Activated naive CD8-positive, alpha-beta T cell treated with anti-CD3 and anti-CD28 coated beads for 36 hours (primary cell): ENCODE measurements around the gene IL22RA2. TPM values are rescaled to one million over a fixed set of nuclear protein-coding genes. Genes with fewer than 3 reads are reported as not detected.

Source experiments
- DNase-seq: peaks from one replicate; pipeline ENCODE4 v3.0.0; 2021
- H3K27ac Mint-ChIP-seq: one replicate; pipeline ENCODE4 v1.8.0; 2022; ENCODE audit warnings: mild to moderate bottlenecking, moderate library complexity, mixed read lengths
- H3K27me3 Mint-ChIP-seq: one replicate; pipeline ENCODE4 v1.8.0; 2022; ENCODE audit warnings: mild to moderate bottlenecking, mixed read lengths
- H3K36me3 Mint-ChIP-seq: one replicate; pipeline ENCODE4 v1.8.0; 2021; ENCODE audit warnings: mild to moderate bottlenecking, mixed read lengths
- H3K4me1 Mint-ChIP-seq: one replicate; pipeline ENCODE4 v1.8.0; 2021; ENCODE audit warnings: mixed read lengths
- H3K4me3 Mint-ChIP-seq: one replicate; pipeline ENCODE4 v1.8.0; 2022; ENCODE audit warnings: mild to moderate bottlenecking, moderate library complexity, mixed read lengths
- H3K9me3 Mint-ChIP-seq: one replicate; pipeline ENCODE4 v1.8.0; 2022; ENCODE audit warnings: mixed read lengths
- total RNA-seq, 2 experiments: library from RNA; stranded (reverse); gene quantifications; one replicate each; pipeline ENCODE4 v1.2.3, GENCODE V29; 2021

IL22RA2 gene
- total RNA-seq, 2 experiments from 2014 or later = not detected

- no peak overlapping the region for H3K4me3 Mint-ChIP-seq
- H3K36me3 Mint-ChIP-seq = no peaks in the 10 kb centered on the region
- H3K9me3 Mint-ChIP-seq = peaks cover 6% of the 10 kb centered on the region
- H3K27me3 Mint-ChIP-seq = peaks cover 3% of the 10 kb centered on the region
- no peak for DNase-seq
- peaks cover 13% of the 10 kb centered on the region for H3K4me1 Mint-ChIP-seq
- H3K27ac Mint-ChIP-seq = no peak overlapping the region
Measured at GRCh38 chr6:137105375-137105774, 68.1 kb downstream of the IL22RA2 start.

- H3K9me3 Mint-ChIP-seq = peaks cover 6% of the 10 kb centered on the region
- peaks cover 13% of the 10 kb centered on the region for H3K4me1 Mint-ChIP-seq
- DNase-seq = no peak
- no peaks in the 10 kb centered on the region for H3K36me3 Mint-ChIP-seq
- no peak overlapping the region for H3K27ac Mint-ChIP-seq
- no peak overlapping the region for H3K4me3 Mint-ChIP-seq
- H3K27me3 Mint-ChIP-seq = peaks cover 3% of the 10 kb centered on the region
Measured at GRCh38 chr6:137104926-137105325, 68.5 kb downstream of the IL22RA2 start.

GRCh38 chr6:137102851-137103492 is 70.5 kb downstream of the IL22RA2 start:
- no peaks in the 10 kb centered on the region for H3K36me3 Mint-ChIP-seq
- peak overlapping the region; percentile 62 for H3K27ac Mint-ChIP-seq
- peaks cover 13% of the 10 kb centered on the region for H3K4me1 Mint-ChIP-seq
- DNase-seq = peak; percentile 14
- H3K4me3 Mint-ChIP-seq = no peak overlapping the region
- H3K27me3 Mint-ChIP-seq = peaks cover 3% of the 10 kb centered on the region
- peaks cover 4% of the 10 kb centered on the region for H3K9me3 Mint-ChIP-seq

- H3K27me3 Mint-ChIP-seq = peaks cover 10% of the 10 kb centered on the region
- H3K4me1 Mint-ChIP-seq = peaks cover 13% of the 10 kb centered on the region
- no peaks in the 10 kb centered on the region for H3K36me3 Mint-ChIP-seq
- peaks cover 4% of the 10 kb centered on the region for H3K9me3 Mint-ChIP-seq
- H3K4me3 Mint-ChIP-seq = no peak overlapping the region
- H3K27ac Mint-ChIP-seq = peak overlapping the region; percentile 62
- DNase-seq = no peak
Measured at GRCh38 chr6:137102050-137102848, 71.2 kb downstream of the IL22RA2 start.

- Mint-ChIP-seq H3K4me3 (no peak overlapping the region), H3K36me3 (no peaks in the 10 kb centered on the region), H3K27me3 (peaks cover 24% of the 10 kb centered on the region), H3K9me3 (peaks cover 4% of the 10 kb centered on the region), H3K27ac (no peak overlapping the region), H3K4me1 (peaks cover 19% of the 10 kb centered on the region)
- no peak for DNase-seq
Measured at GRCh38 chr6:137099689-137100403, 73.6 kb downstream of the IL22RA2 start.

GRCh38 chr6:137097526-137097925 is 75.9 kb downstream of the IL22RA2 start:
- Mint-ChIP-seq H3K36me3 (no peaks in the 10 kb centered on the region), H3K9me3 (peaks cover 4% of the 10 kb centered on the region), H3K4me1 (peaks cover 13% of the 10 kb centered on the region), H3K27ac (no peak overlapping the region), H3K27me3 (peaks cover 24% of the 10 kb centered on the region), H3K4me3 (no peak overlapping the region)
- DNase-seq = no peak

GRCh38 chr6:137097057-137097456 is 76.4 kb downstream of the IL22RA2 start:
- Mint-ChIP-seq H3K27me3 (peaks cover 24% of the 10 kb centered on the region), H3K36me3 (no peaks in the 10 kb centered on the region), H3K27ac (no peak overlapping the region), H3K4me1 (peaks cover 10% of the 10 kb centered on the region), H3K4me3 (no peak overlapping the region), H3K9me3 (no peaks in the 10 kb centered on the region)
- DNase-seq = no peak

GRCh38 chr6:137095651-137096238 is 77.7 kb downstream of the IL22RA2 start:
- peak; percentile 10 for DNase-seq
- Mint-ChIP-seq H3K36me3 (no peaks in the 10 kb centered on the region), H3K27ac (no peak overlapping the region), H3K4me1 (peaks cover 10% of the 10 kb centered on the region), H3K27me3 (peaks cover 24% of the 10 kb centered on the region), H3K4me3 (no peak overlapping the region), H3K9me3 (no peaks in the 10 kb centered on the region)

- H3K27me3 Mint-ChIP-seq = peaks cover 28% of the 10 kb centered on the region
- no peak overlapping the region for H3K4me3 Mint-ChIP-seq
- no peaks in the 10 kb centered on the region for H3K36me3 Mint-ChIP-seq
- H3K27ac Mint-ChIP-seq = no peak overlapping the region
- no peaks in the 10 kb centered on the region for H3K9me3 Mint-ChIP-seq
- no peak for DNase-seq
- peaks cover 10% of the 10 kb centered on the region for H3K4me1 Mint-ChIP-seq
Measured at GRCh38 chr6:137095093-137095492, 78.4 kb downstream of the IL22RA2 start.

GRCh38 chr6:137094411-137095008 is 78.9 kb downstream of the IL22RA2 start:
- H3K9me3 Mint-ChIP-seq = no peaks in the 10 kb centered on the region
- DNase-seq = peak; percentile 44
- no peak overlapping the region for H3K27ac Mint-ChIP-seq
- H3K27me3 Mint-ChIP-seq = peaks cover 28% of the 10 kb centered on the region
- H3K4me1 Mint-ChIP-seq = peaks cover 10% of the 10 kb centered on the region
- H3K36me3 Mint-ChIP-seq = no peaks in the 10 kb centered on the region
- H3K4me3 Mint-ChIP-seq = no peak overlapping the region

Other genes with a start within 250 kb of the IL22RA2 start
- not detected for gene IL20RA, start 128.7 kb downstream of the IL22RA2 start, total RNA-seq
- gene IFNGR1, start 45.7 kb upstream of the IL22RA2 start, total RNA-seq = 10 to 100 TPM; 20.5 to 22.1 TPM